WI38 (cell line): ENCODE measurements around the gene LRRC27.

Experiments used
- H3K4me3 ChIP-seq: 2 replicates; pipeline ENCODE4 v1.5.1; 2011; ENCODE audit warnings: low read depth, mild to moderate bottlenecking, control low read depth, low read length
- TF ChIP-seq, protein P1 (sequence below): IDR thresholded peaks from 2 replicates; pipeline ENCODE4 v1.5.1; 2012; ENCODE audit warnings: low read depth, mild to moderate bottlenecking, control low read depth, low read length

LRRC27 gene

GRCh38 chr10:132408823-132409666, 77.1 kb downstream of the LRRC27 start:
- TF ChIP-seq, protein P1, sequence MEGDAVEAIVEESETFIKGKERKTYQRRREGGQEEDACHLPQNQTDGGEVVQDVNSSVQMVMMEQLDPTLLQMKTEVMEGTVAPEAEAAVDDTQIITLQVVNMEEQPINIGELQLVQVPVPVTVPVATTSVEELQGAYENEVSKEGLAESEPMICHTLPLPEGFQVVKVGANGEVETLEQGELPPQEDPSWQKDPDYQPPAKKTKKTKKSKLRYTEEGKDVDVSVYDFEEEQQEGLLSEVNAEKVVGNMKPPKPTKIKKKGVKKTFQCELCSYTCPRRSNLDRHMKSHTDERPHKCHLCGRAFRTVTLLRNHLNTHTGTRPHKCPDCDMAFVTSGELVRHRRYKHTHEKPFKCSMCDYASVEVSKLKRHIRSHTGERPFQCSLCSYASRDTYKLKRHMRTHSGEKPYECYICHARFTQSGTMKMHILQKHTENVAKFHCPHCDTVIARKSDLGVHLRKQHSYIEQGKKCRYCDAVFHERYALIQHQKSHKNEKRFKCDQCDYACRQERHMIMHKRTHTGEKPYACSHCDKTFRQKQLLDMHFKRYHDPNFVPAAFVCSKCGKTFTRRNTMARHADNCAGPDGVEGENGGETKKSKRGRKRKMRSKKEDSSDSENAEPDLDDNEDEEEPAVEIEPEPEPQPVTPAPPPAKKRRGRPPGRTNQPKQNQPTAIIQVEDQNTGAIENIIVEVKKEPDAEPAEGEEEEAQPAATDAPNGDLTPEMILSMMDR = no peak
- H3K4me3 ChIP-seq = no peak overlapping the region

DNA sequence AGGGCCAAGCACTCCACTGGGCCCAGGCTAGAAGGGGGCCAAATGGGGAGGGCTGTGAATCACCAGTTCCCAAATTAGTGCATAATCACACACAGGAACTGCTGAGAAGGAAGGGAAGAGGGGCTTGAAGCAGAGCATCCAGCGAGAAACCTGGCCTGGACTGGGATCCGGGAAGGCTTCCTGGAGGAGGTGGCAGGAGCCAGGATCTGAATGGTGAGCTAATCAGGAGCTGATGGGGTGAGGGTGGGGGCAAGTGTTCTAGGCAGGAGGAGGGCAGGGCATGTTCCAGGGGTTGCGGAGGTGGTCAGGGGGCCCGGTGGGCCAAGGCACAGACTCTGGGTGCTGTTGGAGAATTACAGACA, 77.7 kb downstream of the LRRC27 start:
- TF ChIP-seq, protein P1 = no peak

DNA sequence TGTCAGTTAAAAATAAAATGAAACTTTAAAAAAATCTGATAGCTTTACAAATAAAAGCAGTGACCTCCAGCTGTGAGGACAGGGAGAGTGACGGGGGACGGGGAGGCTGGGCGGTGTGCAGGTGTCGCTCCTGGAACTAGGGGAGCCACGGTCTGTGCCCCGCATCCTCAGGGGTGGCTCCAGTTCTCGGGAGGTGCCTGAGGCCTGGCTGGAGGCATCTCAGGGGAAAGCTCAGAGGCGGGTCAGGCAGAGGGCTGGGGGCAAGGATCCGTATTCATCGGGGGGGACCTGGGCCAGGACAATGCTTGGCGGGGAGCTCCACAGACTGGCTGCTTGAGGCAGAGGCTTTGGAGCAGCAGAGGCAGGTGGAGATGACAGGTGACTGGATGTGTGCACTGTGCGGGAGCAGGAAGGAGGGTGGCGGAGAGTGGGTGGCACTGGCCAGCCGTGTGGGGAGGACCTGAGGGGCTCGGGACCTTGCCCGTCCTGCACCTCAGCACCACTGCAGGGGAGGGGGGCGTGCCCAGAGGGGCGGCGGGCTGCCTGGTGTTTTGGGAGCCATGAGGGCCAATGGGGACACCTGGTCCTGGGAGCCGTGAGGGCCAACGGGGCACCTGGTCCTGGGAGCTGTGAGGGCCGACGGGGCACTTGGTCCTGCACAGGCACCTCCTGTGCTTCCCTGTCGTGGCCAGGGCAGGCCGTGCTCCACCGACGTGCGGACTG, 78.2 kb downstream of the LRRC27 start:
- TF ChIP-seq, protein P1 = no peak

More for the DNA sequence above, 77.7 kb downstream of the LRRC27 start:
- no peak overlapping the region for H3K4me3 ChIP-seq

GRCh38 chr10:132410779-132411532, 79.0 kb downstream of the LRRC27 start:
- TF ChIP-seq, protein P1 = no peak
- no peak overlapping the region for H3K4me3 ChIP-seq

More for the DNA sequence above, 78.2 kb downstream of the LRRC27 start:
- no peak overlapping the region for H3K4me3 ChIP-seq

GRCh38 chr10:132411561-132412253, 79.7 kb downstream of the LRRC27 start:
- TF ChIP-seq, protein P1 = no peak
- no peak overlapping the region for H3K4me3 ChIP-seq

DNA sequence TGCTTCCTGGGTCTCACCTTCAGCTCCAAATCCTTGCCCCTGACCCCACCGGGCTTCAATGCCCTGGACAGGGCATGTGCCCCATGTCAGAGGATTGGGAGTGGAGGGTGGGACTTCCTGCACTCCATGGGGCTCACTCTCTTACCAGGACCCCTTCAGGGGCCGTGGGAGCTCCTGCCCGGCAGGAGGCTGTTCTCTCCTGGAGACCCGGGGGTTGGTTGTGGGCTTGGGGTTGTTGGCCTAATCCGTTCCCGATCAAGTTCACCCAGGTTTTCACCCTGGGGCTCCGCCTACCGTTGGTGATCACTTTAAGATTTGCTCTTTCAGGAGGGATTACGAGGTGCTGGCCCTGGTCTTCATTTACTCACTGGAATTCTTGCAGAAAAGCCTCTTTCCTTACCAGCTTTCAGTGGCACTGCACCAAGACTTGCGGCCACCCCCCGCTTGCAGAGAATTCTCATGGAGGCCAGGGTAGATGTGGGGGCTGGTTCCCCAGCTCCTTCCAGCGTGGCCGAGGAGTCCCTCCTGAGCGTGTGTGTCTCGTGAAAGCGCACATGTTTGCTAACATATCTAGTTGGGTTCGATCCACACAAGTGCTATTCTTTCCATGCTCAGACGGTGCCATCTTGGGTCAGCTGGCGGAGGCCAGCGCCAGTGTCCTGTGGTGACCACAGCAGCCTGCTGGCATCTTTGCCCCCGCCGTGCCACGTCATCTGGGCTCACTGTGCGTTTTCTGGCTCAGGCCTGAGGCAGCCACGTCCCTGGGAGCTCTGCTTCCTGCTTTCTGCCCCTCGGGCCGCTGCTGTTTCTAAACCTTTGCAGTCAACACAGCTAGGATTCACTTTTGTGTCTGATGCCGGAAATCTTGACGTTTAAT, 80.6 kb downstream of the LRRC27 start:
- TF ChIP-seq, protein P1 = no peak
- H3K4me3 ChIP-seq = no peak overlapping the region
